ENCODE results near the gene IRF2BP2. TPM values are rescaled to one million over a fixed set of nuclear protein-coding genes. Genes with fewer than 3 reads are reported as not detected.

Gene IRF2BP2
- total and polyA plus RNA-seq, 2 donors (not counting 1 experiment from before 2014, with no cell fraction given) = 126 to 255 TPM

GRCh38 chr1:234656070-234656895 lies 46.3 kb upstream of the IRF2BP2 start:
- Mint-ChIP-seq H3K27me3 (no peaks in the 10 kb centered on the region), H3K4me3 (no peak overlapping the region), H3K27ac (no peak overlapping the region), H3K4me1 (peaks cover 5% of the 10 kb centered on the region), H3K9me3 (ENCODE audit: insufficient read depth) (no peaks in the 10 kb centered on the region)
- ChIA-PET CTCF (no interaction called here), POLR2A (no interaction called here)
- WGBS (ENCODE audit: insufficient coverage) = 81% methylated on average over 12 of the region's 17 CpGs
- no peak overlapping the region for H3K4me3 ChIP-seq (ENCODE audit: control extremely low read depth in 1 of 5, extremely low read depth in 1 of 5, insufficient read depth in 1 of 5, low read depth in 2 of 5, low read length in 4 of 5)
- TF ChIP-seq CTCF (IDR thresholded peaks at IDR 0.05) (no peak), EZH2 (IDR thresholded peaks at IDR 0.05; ENCODE audit: borderline replicate concordance, insufficient read depth, low read depth, low read length, poor library complexity, severe bottlenecking) (no peak)
- no peak overlapping the region for H3K4me2 ChIP-seq (replicated peaks; ENCODE audit: low read depth, low read length, poor library complexity, severe bottlenecking)
- H3K36me3 ChIP-seq (replicated peaks in 1 of 2; ENCODE audit: control extremely low read depth in 1 of 2, control insufficient read depth in 1 of 2, extremely low read depth in 1 of 2, insufficient read depth in 2 of 2, low read length in 1 of 2) = no peaks in the 10 kb centered on the region
- no peak overlapping the region for H3K27ac ChIP-seq (ENCODE audit: low read length in 2 of 2)
- no peaks in the 10 kb centered on the region for H4K20me1 ChIP-seq (ENCODE audit: control insufficient read depth, insufficient read depth, low read length, poor library complexity, severe bottlenecking)
- ATAC-seq (ENCODE audit: low read depth) = no peak
- no peak overlapping the region for H2AFZ ChIP-seq (ENCODE audit: insufficient read depth, low read depth, low read length, poor library complexity, severe bottlenecking)
- peaks cover 0 to 2% (median 0%) of the 10 kb centered on the region in 3 donors for H3K9me3 ChIP-seq (ENCODE audit: control extremely low read depth in 1 of 3, control insufficient read depth in 2 of 3, insufficient read depth in 1 of 3, low read length in 2 of 3)
- peaks cover 0 to 3% of the 10 kb centered on the region in 2 donors for H3K4me1 ChIP-seq (ENCODE audit: control insufficient read depth in 2 of 2, insufficient read depth in 2 of 2, low read length in 2 of 2)
- no peaks in the 10 kb centered on the region for H3K27me3 ChIP-seq (replicated peaks in 1 of 4; ENCODE audit: control extremely low read depth in 1 of 4, control insufficient read depth in 3 of 4, insufficient read depth in 4 of 4, low read length in 3 of 4)
- no peak overlapping the region for H3K9ac ChIP-seq (ENCODE audit: low read length)
- intact Hi-C loops (cut with micrococcal nuclease) = no loop called here
- no peaks in the 10 kb centered on the region for H3K79me2 ChIP-seq (ENCODE audit: control insufficient read depth, insufficient read depth, low read length)
- no peak for DNase-seq

- 82% methylated on average over 3 of the region's 8 CpGs for WGBS (ENCODE audit: insufficient coverage)
- peaks cover 0 to 2% (median 0%) of the 10 kb centered on the region in 3 donors for H3K9me3 ChIP-seq (ENCODE audit: control extremely low read depth in 1 of 3, control insufficient read depth in 2 of 3, insufficient read depth in 1 of 3, low read length in 2 of 3)
- POLR2A ChIA-PET = no interaction called here
These were observed 45.5 kb upstream of the IRF2BP2 start for GRCh38 chr1:234655328-234656069.

More at GRCh38 chr1:234655328-234656069, 45.5 kb upstream of the IRF2BP2 start:
- peaks cover 5% of the 10 kb centered on the region for H3K4me1 Mint-ChIP-seq
- H3K4me1 ChIP-seq (ENCODE audit: control insufficient read depth in 2 of 2, insufficient read depth in 2 of 2, low read length in 2 of 2) = peaks cover 0 to 3% of the 10 kb centered on the region in 2 donors
- no peak for DNase-seq
- no peak overlapping the region for H3K4me3 ChIP-seq (ENCODE audit: control extremely low read depth in 1 of 5, extremely low read depth in 1 of 5, insufficient read depth in 1 of 5, low read depth in 2 of 5, low read length in 4 of 5)
- intact Hi-C loops (cut with micrococcal nuclease) = no loop called here
- H3K27me3 ChIP-seq (replicated peaks in 1 of 4; ENCODE audit: control extremely low read depth in 1 of 4, control insufficient read depth in 3 of 4, insufficient read depth in 4 of 4, low read length in 3 of 4) = no peaks in the 10 kb centered on the region
- no peaks in the 10 kb centered on the region for H3K9me3 Mint-ChIP-seq (ENCODE audit: insufficient read depth)
- H3K9ac ChIP-seq (ENCODE audit: low read length) = no peak overlapping the region
- no peaks in the 10 kb centered on the region for H3K36me3 ChIP-seq (replicated peaks in 1 of 2; ENCODE audit: control extremely low read depth in 1 of 2, control insufficient read depth in 1 of 2, extremely low read depth in 1 of 2, insufficient read depth in 2 of 2, low read length in 1 of 2)
- CTCF ChIA-PET = no interaction called here
- no peak overlapping the region for H3K4me2 ChIP-seq (replicated peaks; ENCODE audit: low read depth, low read length, poor library complexity, severe bottlenecking)
- no peak overlapping the region for H3K4me3 Mint-ChIP-seq
- H3K27ac ChIP-seq (ENCODE audit: low read length in 2 of 2) = no peak overlapping the region
- no peak overlapping the region for H3K27ac Mint-ChIP-seq
- no peaks in the 10 kb centered on the region for H3K79me2 ChIP-seq (ENCODE audit: control insufficient read depth, insufficient read depth, low read length)
- no peaks in the 10 kb centered on the region for H3K27me3 Mint-ChIP-seq
- no peak overlapping the region for H2AFZ ChIP-seq (ENCODE audit: insufficient read depth, low read depth, low read length, poor library complexity, severe bottlenecking)
- ATAC-seq (ENCODE audit: low read depth) = no peak
- no peak for TF ChIP-seq CTCF (IDR thresholded peaks at IDR 0.05)
- no peak for TF ChIP-seq EZH2 (IDR thresholded peaks at IDR 0.05; ENCODE audit: borderline replicate concordance, insufficient read depth, low read depth, low read length, poor library complexity, severe bottlenecking)
- H4K20me1 ChIP-seq (ENCODE audit: control insufficient read depth, insufficient read depth, low read length, poor library complexity, severe bottlenecking) = no peaks in the 10 kb centered on the region
